ENCODE data around the gene ERCC5.

ERCC5 gene

DNA sequence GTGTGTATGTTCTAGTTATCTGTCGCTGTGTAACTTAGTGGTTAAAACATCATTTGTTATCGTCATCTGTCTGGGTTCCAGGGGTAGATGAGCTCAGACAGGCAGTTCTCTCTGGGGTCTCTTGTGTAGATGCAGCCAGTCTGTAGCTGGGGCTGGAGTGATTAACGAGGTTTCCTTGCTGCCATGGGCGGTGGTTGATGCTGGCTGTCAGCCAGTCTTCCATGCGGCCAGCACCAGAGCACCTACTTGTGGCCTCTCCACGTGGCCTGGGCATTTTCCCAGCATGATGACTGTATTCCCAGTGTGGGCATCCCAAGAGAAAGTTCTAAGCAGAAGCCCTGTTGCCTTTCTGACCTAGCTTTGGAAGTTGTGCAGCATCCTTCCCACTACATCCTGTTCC lies 10.7 kb downstream of the ERCC5 start:
- Mint-ChIP-seq H3K4me3 (no peak overlapping the region), H3K27ac (no peak overlapping the region), H3K36me3 (ENCODE audit: low read depth) (peaks cover 63% of the 10 kb centered on the region), H3K27me3 (ENCODE audit: low read depth) (no peaks in the 10 kb centered on the region), H3K4me1 (ENCODE audit: low read depth) (peaks cover 27% of the 10 kb centered on the region), H3K9me3 (no peaks in the 10 kb centered on the region)
- DNase-seq (ENCODE audit: low spot score): no peak

GRCh38 chr13:102862624-102863210 lies 16.9 kb downstream of the ERCC5 start:
- Mint-ChIP-seq H3K9me3 (no peaks in the 10 kb centered on the region), H3K4me3 (no peak overlapping the region), H3K27ac (no peak overlapping the region), H3K27me3 (ENCODE audit: low read depth) (no peaks in the 10 kb centered on the region), H3K4me1 (ENCODE audit: low read depth) (peaks cover 8% of the 10 kb centered on the region), H3K36me3 (ENCODE audit: low read depth) (peaks cover 73% of the 10 kb centered on the region)
- no peak for DNase-seq (ENCODE audit: low spot score)

- Mint-ChIP-seq H3K4me3 (no peak overlapping the region), H3K27me3 (ENCODE audit: low read depth) (no peaks in the 10 kb centered on the region), H3K27ac (no peak overlapping the region), H3K4me1 (ENCODE audit: low read depth) (peaks cover 10% of the 10 kb centered on the region), H3K9me3 (no peaks in the 10 kb centered on the region), H3K36me3 (ENCODE audit: low read depth) (peaks cover 69% of the 10 kb centered on the region)
- DNase-seq (ENCODE audit: low spot score): no peak
Observed at GRCh38 chr13:102863590-102863989, 17.8 kb downstream of the ERCC5 start.

- Mint-ChIP-seq H3K27me3 (ENCODE audit: low read depth) (no peaks in the 10 kb centered on the region), H3K4me1 (ENCODE audit: low read depth) (peaks cover 19% of the 10 kb centered on the region), H3K4me3 (no peak overlapping the region), H3K36me3 (ENCODE audit: low read depth) (peaks cover 73% of the 10 kb centered on the region), H3K9me3 (no peaks in the 10 kb centered on the region), H3K27ac (no peak overlapping the region)
- DNase-seq (ENCODE audit: low spot score): no peak
Observed at GRCh38 chr13:102868366-102868936, 22.6 kb downstream of the ERCC5 start.

- Mint-ChIP-seq H3K4me3 (no peak overlapping the region), H3K27ac (peak overlapping the region; percentile 46)
Observed at GRCh38 chr13:102869948-102870676, 24.3 kb downstream of the ERCC5 start.

DNA sequence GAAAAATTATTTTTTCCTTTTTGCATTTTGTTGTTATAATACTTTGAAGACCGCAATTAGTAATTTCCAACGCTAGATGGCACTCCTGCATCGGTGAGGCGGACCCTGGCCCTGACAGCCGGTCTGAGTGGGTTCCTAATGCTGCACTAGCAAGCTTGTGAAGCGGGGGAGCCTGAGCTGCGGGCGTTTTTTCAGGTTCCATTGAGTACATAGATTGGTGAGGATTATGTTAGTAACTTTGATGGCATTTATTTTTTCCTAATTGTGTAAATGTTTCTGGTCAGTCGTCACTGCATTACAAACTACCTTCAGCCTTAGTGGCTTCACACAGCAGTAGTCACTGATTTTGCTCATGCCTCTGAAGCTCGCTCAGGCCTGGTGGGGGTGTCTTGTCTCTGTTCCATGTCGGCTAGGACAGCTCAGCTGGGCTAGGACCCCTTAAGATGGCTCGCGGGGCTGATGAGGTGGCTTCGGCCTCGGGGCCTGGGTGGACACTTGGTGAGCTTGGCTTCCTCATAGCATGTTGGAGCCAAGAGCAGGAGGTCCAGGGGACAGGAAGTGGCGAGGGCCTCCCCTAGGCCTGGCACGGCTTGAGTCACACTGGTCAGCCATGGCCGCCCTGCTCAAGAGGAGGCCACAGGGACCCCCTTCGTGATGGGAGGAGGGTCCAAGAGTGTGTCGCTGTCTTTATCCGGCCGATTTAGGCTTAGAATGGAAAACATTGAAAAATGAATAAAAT lies 25.0 kb downstream of the ERCC5 start:
- Mint-ChIP-seq H3K4me3 (no peak overlapping the region), H3K27me3 (ENCODE audit: low read depth) (no peaks in the 10 kb centered on the region), H3K27ac (peak overlapping the region; percentile 46), H3K9me3 (no peaks in the 10 kb centered on the region), H3K4me1 (ENCODE audit: low read depth) (peaks cover 16% of the 10 kb centered on the region), H3K36me3 (ENCODE audit: low read depth) (peaks cover 66% of the 10 kb centered on the region)
- peak; percentile 25 for DNase-seq (ENCODE audit: low spot score)

More at GRCh38 chr13:102869948-102870676, 24.3 kb downstream of the ERCC5 start:
- Mint-ChIP-seq H3K36me3 (ENCODE audit: low read depth) (peaks cover 67% of the 10 kb centered on the region), H3K27me3 (ENCODE audit: low read depth) (no peaks in the 10 kb centered on the region), H3K4me1 (ENCODE audit: low read depth) (peaks cover 16% of the 10 kb centered on the region), H3K9me3 (no peaks in the 10 kb centered on the region)
- DNase-seq (ENCODE audit: low spot score): no peak

- peaks cover 69% of the 10 kb centered on the region for H3K36me3 Mint-ChIP-seq (ENCODE audit: low read depth)
- H3K9me3 Mint-ChIP-seq: no peaks in the 10 kb centered on the region
- no peak overlapping the region for H3K4me3 Mint-ChIP-seq
- DNase-seq (ENCODE audit: low spot score): no peak
- H3K27me3 Mint-ChIP-seq (ENCODE audit: low read depth): no peaks in the 10 kb centered on the region
- peaks cover 16% of the 10 kb centered on the region for H3K4me1 Mint-ChIP-seq (ENCODE audit: low read depth)
- H3K27ac Mint-ChIP-seq: peak overlapping the region; percentile 69
Observed at GRCh38 chr13:102872131-102872530, 26.3 kb downstream of the ERCC5 start.

- no peaks in the 10 kb centered on the region for H3K9me3 Mint-ChIP-seq
- H3K27ac Mint-ChIP-seq: peak overlapping the region; percentile 69
- no peak for DNase-seq (ENCODE audit: low spot score)
- H3K36me3 Mint-ChIP-seq (ENCODE audit: low read depth): peaks cover 68% of the 10 kb centered on the region
- H3K4me1 Mint-ChIP-seq (ENCODE audit: low read depth): peaks cover 16% of the 10 kb centered on the region
- no peaks in the 10 kb centered on the region for H3K27me3 Mint-ChIP-seq (ENCODE audit: low read depth)
- H3K4me3 Mint-ChIP-seq: no peak overlapping the region
Observed at GRCh38 chr13:102872531-102872930, 26.7 kb downstream of the ERCC5 start.

GRCh38 chr13:102873653-102874052 lies 27.8 kb downstream of the ERCC5 start:
- Mint-ChIP-seq H3K36me3 (ENCODE audit: low read depth) (peaks cover 62% of the 10 kb centered on the region), H3K4me1 (ENCODE audit: low read depth) (peaks cover 15% of the 10 kb centered on the region), H3K27ac (no peak overlapping the region), H3K9me3 (no peaks in the 10 kb centered on the region), H3K4me3 (no peak overlapping the region), H3K27me3 (ENCODE audit: low read depth) (no peaks in the 10 kb centered on the region)
- peak; percentile 26 for DNase-seq (ENCODE audit: low spot score)

DNA sequence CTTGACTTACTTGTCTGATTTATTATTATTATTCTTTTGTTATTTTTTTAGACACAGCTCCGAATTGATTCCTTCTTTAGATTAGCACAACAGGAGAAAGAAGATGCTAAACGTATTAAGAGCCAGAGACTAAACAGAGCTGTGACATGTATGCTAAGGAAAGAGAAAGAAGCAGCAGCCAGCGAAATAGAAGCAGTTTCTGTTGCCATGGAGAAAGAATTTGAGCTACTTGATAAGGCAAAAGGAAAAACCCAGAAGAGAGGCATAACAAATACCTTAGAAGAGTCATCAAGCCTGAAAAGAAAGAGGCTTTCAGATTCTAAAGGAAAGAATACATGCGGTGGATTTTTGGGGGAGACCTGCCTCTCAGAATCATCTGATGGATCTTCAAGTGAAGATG lies 29.4 kb downstream of the ERCC5 start:
- H3K4me3 Mint-ChIP-seq: no peak overlapping the region
- peaks cover 10% of the 10 kb centered on the region for H3K4me1 Mint-ChIP-seq (ENCODE audit: low read depth)

DNA sequence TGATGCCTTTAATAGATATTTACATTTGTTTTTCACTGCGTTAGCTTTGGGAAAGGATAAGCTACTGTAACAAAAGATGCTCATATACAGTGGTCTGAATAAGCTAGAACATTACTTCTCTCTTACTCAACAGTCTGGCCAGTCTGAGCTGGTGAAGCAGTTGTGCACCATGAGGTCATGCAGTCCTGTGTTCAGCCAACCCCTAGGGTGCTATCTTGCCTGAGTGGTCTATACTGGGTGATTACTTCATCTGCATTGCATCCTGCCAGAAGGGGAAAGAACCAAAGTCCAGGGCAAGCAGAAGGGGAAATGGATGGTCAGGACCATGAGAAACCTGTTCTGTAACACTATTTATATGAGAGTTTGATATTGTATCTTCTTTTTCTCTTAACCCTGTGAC lies 31.5 kb downstream of the ERCC5 start:
- no peak for DNase-seq (ENCODE audit: low spot score)
- H3K27ac Mint-ChIP-seq: no peak overlapping the region
- no peaks in the 10 kb centered on the region for H3K27me3 Mint-ChIP-seq (ENCODE audit: low read depth)
- peaks cover 3% of the 10 kb centered on the region for H3K4me1 Mint-ChIP-seq (ENCODE audit: low read depth)
- peaks cover 37% of the 10 kb centered on the region for H3K36me3 Mint-ChIP-seq (ENCODE audit: low read depth)
- H3K9me3 Mint-ChIP-seq: no peaks in the 10 kb centered on the region
- no peak overlapping the region for H3K4me3 Mint-ChIP-seq

More for the DNA sequence above, 29.4 kb downstream of the ERCC5 start:
- Mint-ChIP-seq H3K27ac (no peak overlapping the region), H3K9me3 (no peaks in the 10 kb centered on the region), H3K27me3 (ENCODE audit: low read depth) (no peaks in the 10 kb centered on the region), H3K36me3 (ENCODE audit: low read depth) (peaks cover 50% of the 10 kb centered on the region)
- DNase-seq (ENCODE audit: low spot score): no peak

GRCh38 chr13:102878481-102878880 lies 32.6 kb downstream of the ERCC5 start:
- no peaks in the 10 kb centered on the region for H3K27me3 Mint-ChIP-seq (ENCODE audit: low read depth)
- no peak overlapping the region for H3K4me3 Mint-ChIP-seq
- H3K27ac Mint-ChIP-seq: no peak overlapping the region
- H3K36me3 Mint-ChIP-seq (ENCODE audit: low read depth): peaks cover 28% of the 10 kb centered on the region
- DNase-seq (ENCODE audit: low spot score): no peak
- H3K4me1 Mint-ChIP-seq (ENCODE audit: low read depth): no peaks in the 10 kb centered on the region
- no peaks in the 10 kb centered on the region for H3K9me3 Mint-ChIP-seq

- H3K4me3 Mint-ChIP-seq: no peak overlapping the region
- no peak for DNase-seq (ENCODE audit: low spot score)
- H3K36me3 Mint-ChIP-seq (ENCODE audit: low read depth): peaks cover 22% of the 10 kb centered on the region
- no peaks in the 10 kb centered on the region for H3K4me1 Mint-ChIP-seq (ENCODE audit: low read depth)
- H3K9me3 Mint-ChIP-seq: no peaks in the 10 kb centered on the region
- H3K27ac Mint-ChIP-seq: no peak overlapping the region
- H3K27me3 Mint-ChIP-seq (ENCODE audit: low read depth): no peaks in the 10 kb centered on the region
Observed at GRCh38 chr13:102879793-102880499, 34.1 kb downstream of the ERCC5 start.
